Natural killer cell treated with Interleukin-12 subunit alpha and Interleukin-12 subunit beta and Interleukin-15 and Interleukin-18, amount 100 ng/mL, for 72 hours (primary cell): ENCODE data around the gene KCNQ1. TPM values are rescaled to one million over a fixed set of nuclear protein-coding genes. Genes with fewer than 3 reads are reported as not detected.

ENCODE experiments used
- ATAC-seq, 2 donors: fragments of 150-1000 bp; cut with Tn5 transposase in 1 of 2; sonication (Bioruptor Pico), chemical (Tn5 transposase) in 1 of 2; 2 replicates each; pipeline ENCODE4 v1.10.0; 2021
- DNase-seq: peaks from one replicate; pipeline ENCODE4 v3.0.0; 2022; ENCODE audit warnings: low spot score
- H3K27ac Mint-ChIP-seq, 2 donors: 1 replicate in 1 of 2; 2 replicates in 1 of 2; pipeline ENCODE4 v1.8.0; 2022; ENCODE audit warnings: mixed read lengths in 2 of 2, mild to moderate bottlenecking in 1 of 2, moderate library complexity in 1 of 2
- H3K27me3 Mint-ChIP-seq, 2 donors: 1 replicate in 1 of 2; 2 replicates in 1 of 2; pipeline ENCODE4 v1.8.0; 2022; ENCODE audit warnings: mixed read lengths in 2 of 2
- H3K36me3 Mint-ChIP-seq: one replicate; pipeline ENCODE4 v1.8.0; 2022; ENCODE audit warnings: mixed read lengths
- H3K4me1 Mint-ChIP-seq, 2 donors: 1 replicate in 1 of 2; 2 replicates in 1 of 2; pipeline ENCODE4 v1.8.0; 2022; ENCODE audit warnings: low read depth in 2 of 2, mixed read lengths in 2 of 2, mild to moderate bottlenecking in 1 of 2
- H3K4me3 Mint-ChIP-seq: one replicate; pipeline ENCODE4 v1.8.0; 2022; ENCODE audit warnings: mixed read lengths
- H3K9me3 Mint-ChIP-seq: 2 replicates; pipeline ENCODE4 v1.8.0; 2022; ENCODE audit warnings: mixed read lengths
- total RNA-seq, 2 donors: library from RNA; stranded (reverse); gene quantifications; one replicate each; pipeline ENCODE4 v1.2.3, GENCODE V29; 2022

The KCNQ1 gene
- total RNA-seq, 2 donors from 2014 or later, result 0.19 to 1.4 TPM

GRCh38 chr11:2776351-2777061 lies 331.7 kb downstream of the KCNQ1 start:
- H3K36me3 Mint-ChIP-seq, result no peaks in the 10 kb centered on the region
- H3K4me3 Mint-ChIP-seq, result no peak overlapping the region
- no peak for ATAC-seq
- H3K27me3 Mint-ChIP-seq, result peaks cover 2 to 13% of the 10 kb centered on the region in 2 donors
- H3K4me1 Mint-ChIP-seq, result peaks cover 0 to 2% of the 10 kb centered on the region in 2 donors
- H3K9me3 Mint-ChIP-seq, result no peaks in the 10 kb centered on the region
- no peak for DNase-seq
- no peak overlapping the region for H3K27ac Mint-ChIP-seq

GRCh38 chr11:2777386-2777785 lies 332.6 kb downstream of the KCNQ1 start:
- Mint-ChIP-seq H3K27ac (no peak overlapping the region), H3K27me3 (peaks cover 0 to 16% of the 10 kb centered on the region in 2 donors), H3K4me3 (no peak overlapping the region), H3K9me3 (no peaks in the 10 kb centered on the region), H3K36me3 (no peaks in the 10 kb centered on the region), H3K4me1 (peaks cover 0 to 2% of the 10 kb centered on the region in 2 donors)
- ATAC-seq (no peak), DNase-seq (no peak)

- H3K9me3 Mint-ChIP-seq, result no peaks in the 10 kb centered on the region
- H3K4me1 Mint-ChIP-seq, result no peaks in the 10 kb centered on the region
- peaks cover 4 to 18% of the 10 kb centered on the region in 2 donors for H3K27me3 Mint-ChIP-seq
- ATAC-seq, result no peak
- no peak for DNase-seq
- no peak overlapping the region for H3K27ac Mint-ChIP-seq
- no peaks in the 10 kb centered on the region for H3K36me3 Mint-ChIP-seq
- no peak overlapping the region for H3K4me3 Mint-ChIP-seq
Observed at GRCh38 chr11:2777871-2778629, 333.2 kb downstream of the KCNQ1 start.

GRCh38 chr11:2778630-2779498 lies 334.1 kb downstream of the KCNQ1 start:
- DNase-seq (no peak), ATAC-seq (no peak)
- no peak overlapping the region for H3K27ac Mint-ChIP-seq
- no peaks in the 10 kb centered on the region for H3K9me3 Mint-ChIP-seq
- H3K4me3 Mint-ChIP-seq, result no peak overlapping the region
- H3K36me3 Mint-ChIP-seq, result no peaks in the 10 kb centered on the region
- H3K4me1 Mint-ChIP-seq, result no peaks in the 10 kb centered on the region
- H3K27me3 Mint-ChIP-seq, result peaks cover 8 to 17% of the 10 kb centered on the region in 2 donors

- Mint-ChIP-seq H3K4me1 (no peaks in the 10 kb centered on the region), H3K27me3 (peaks cover 8 to 17% of the 10 kb centered on the region in 2 donors), H3K4me3 (no peak overlapping the region), H3K36me3 (no peaks in the 10 kb centered on the region), H3K9me3 (no peaks in the 10 kb centered on the region), H3K27ac (no peak overlapping the region)
- DNase-seq, result peak; percentile 22
- no peak for ATAC-seq
Observed at GRCh38 chr11:2779499-2779980, 334.7 kb downstream of the KCNQ1 start.

- H3K27ac Mint-ChIP-seq, result no peak overlapping the region
- no peaks in the 10 kb centered on the region for H3K36me3 Mint-ChIP-seq
- H3K27me3 Mint-ChIP-seq, result peaks cover 11 to 17% of the 10 kb centered on the region in 2 donors
- ATAC-seq, result no peak
- no peak overlapping the region for H3K4me3 Mint-ChIP-seq
- DNase-seq, result peak; percentile 54
- no peaks in the 10 kb centered on the region for H3K4me1 Mint-ChIP-seq
- no peaks in the 10 kb centered on the region for H3K9me3 Mint-ChIP-seq
Observed at GRCh38 chr11:2779981-2780849, 335.4 kb downstream of the KCNQ1 start.

- DNase-seq (no peak), ATAC-seq (peak in 1 of 2 donors; percentile 29)
- Mint-ChIP-seq H3K27ac (no peak overlapping the region), H3K9me3 (no peaks in the 10 kb centered on the region), H3K4me1 (no peaks in the 10 kb centered on the region), H3K27me3 (peaks cover 18 to 20% of the 10 kb centered on the region in 2 donors), H3K36me3 (no peaks in the 10 kb centered on the region), H3K4me3 (no peak overlapping the region)
Observed at GRCh38 chr11:2780850-2781407, 336.1 kb downstream of the KCNQ1 start.

GRCh38 chr11:2781408-2782274 lies 336.8 kb downstream of the KCNQ1 start:
- Mint-ChIP-seq H3K27me3 (peaks cover 20 to 25% of the 10 kb centered on the region in 2 donors), H3K9me3 (no peaks in the 10 kb centered on the region), H3K4me1 (no peaks in the 10 kb centered on the region), H3K4me3 (no peak overlapping the region), H3K27ac (no peak overlapping the region), H3K36me3 (no peaks in the 10 kb centered on the region)
- DNase-seq (peak; percentile 47), ATAC-seq (no peak)

- Mint-ChIP-seq H3K9me3 (no peaks in the 10 kb centered on the region), H3K4me1 (no peaks in the 10 kb centered on the region), H3K4me3 (no peak overlapping the region), H3K27me3 (peaks cover 19 to 30% of the 10 kb centered on the region in 2 donors), H3K27ac (no peak overlapping the region), H3K36me3 (no peaks in the 10 kb centered on the region)
- ATAC-seq (no peak), DNase-seq (no peak)
Observed at GRCh38 chr11:2782769-2783168, 338.0 kb downstream of the KCNQ1 start.

GRCh38 chr11:2783536-2784082 lies 338.8 kb downstream of the KCNQ1 start:
- Mint-ChIP-seq H3K9me3 (no peaks in the 10 kb centered on the region), H3K4me3 (no peak overlapping the region), H3K4me1 (no peaks in the 10 kb centered on the region), H3K27ac (no peak overlapping the region), H3K27me3 (peaks cover 18 to 30% of the 10 kb centered on the region in 2 donors), H3K36me3 (no peaks in the 10 kb centered on the region)
- no peak for DNase-seq
- ATAC-seq, result no peak

GRCh38 chr11:2787816-2788167 lies 343.0 kb downstream of the KCNQ1 start:
- peaks cover 15 to 36% of the 10 kb centered on the region in 2 donors for H3K27me3 Mint-ChIP-seq
- H3K4me3 Mint-ChIP-seq, result no peak overlapping the region
- no peaks in the 10 kb centered on the region for H3K9me3 Mint-ChIP-seq

More at GRCh38 chr11:2787816-2788167, 343.0 kb downstream of the KCNQ1 start:
- peaks cover 0 to 2% of the 10 kb centered on the region in 2 donors for H3K4me1 Mint-ChIP-seq
- no peak for DNase-seq
- no peak for ATAC-seq
- H3K27ac Mint-ChIP-seq, result no peak overlapping the region
- no peaks in the 10 kb centered on the region for H3K36me3 Mint-ChIP-seq
